HL-60 (cell line): Measurements from ENCODE around the gene TBC1D1.

Source experiments
- DNase-seq, 2 experiments: peaks; one replicate each; pipeline ENCODE4 v3.0.0-alpha.2; 2010 to 2020; ENCODE audit warnings: low read depth in 1 of 2, low spot score in 1 of 2
- H3K27ac ChIP-seq: fragments of 250-450 bp; sonication (Bioruptor Pico); replicated peaks from 2 replicates; pipeline ENCODE4 v1.5.1; 2020; ENCODE audit warnings: mild to moderate bottlenecking, moderate library complexity
- H3K27me3 ChIP-seq: fragments of 250-450 bp; sonication (Bioruptor Pico); 2 replicates; pipeline ENCODE4 v1.5.1; 2021; ENCODE audit warnings: mild to moderate bottlenecking, moderate library complexity; ENCODE audit not compliant: insufficient read depth, poor library complexity, severe bottlenecking
- H3K4me3 ChIP-seq: replicated peaks from 2 replicates; pipeline ENCODE4 v1.5.1; 2011; ENCODE audit warnings: mild to moderate bottlenecking, control low read depth, low read length; ENCODE audit not compliant: insufficient read depth
- CTCF ChIP-seq: IDR thresholded peaks from one replicate; pipeline ENCODE4 v1.5.1; 2011; ENCODE audit warnings: low read length, control low read depth, inconsistent platforms; ENCODE audit not compliant: insufficient read depth
- GABPA ChIP-seq: IDR thresholded peaks from 2 replicates; pipeline ENCODE4 v1.6.1; 2012; ENCODE audit warnings: low read depth
- POLR2AphosphoS5 ChIP-seq: IDR thresholded peaks from 2 replicates; pipeline ENCODE4 v1.6.1; 2012; ENCODE audit warnings: low read depth
- REST ChIP-seq: IDR thresholded peaks from 2 replicates; pipeline ENCODE4 v1.6.1; 2012; ENCODE audit warnings: low read depth; ENCODE audit not compliant: insufficient replicate concordance
- SPI1 ChIP-seq: IDR thresholded peaks from 2 replicates; pipeline ENCODE4 v1.6.1; 2012; ENCODE audit warnings: low read depth, mild to moderate bottlenecking, borderline replicate concordance

Gene TBC1D1

GRCh38 chr4:38151873-38152272 is 261.0 kb downstream of the TBC1D1 start:
- TF ChIP-seq GABPA (no peak), REST (no peak), CTCF (no peak), SPI1 (no peak), POLR2AphosphoS5 (no peak)
- H3K27me3 ChIP-seq: no peaks in the 10 kb centered on the region
- no peak overlapping the region for H3K27ac ChIP-seq
- DNase-seq: no peak
- no peak overlapping the region for H3K4me3 ChIP-seq

GRCh38 chr4:38152305-38152704 is 261.4 kb downstream of the TBC1D1 start:
- TF ChIP-seq CTCF (no peak), SPI1 (no peak), REST (no peak), POLR2AphosphoS5 (no peak), GABPA (no peak)
- no peak for DNase-seq
- Histone ChIP-seq H3K27me3 (no peaks in the 10 kb centered on the region), H3K27ac (no peak overlapping the region), H3K4me3 (no peak overlapping the region)

GRCh38 chr4:38152721-38153386 is 262.0 kb downstream of the TBC1D1 start:
- no peak for DNase-seq
- Histone ChIP-seq H3K27ac (no peak overlapping the region), H3K4me3 (no peak overlapping the region), H3K27me3 (no peaks in the 10 kb centered on the region)
- TF ChIP-seq REST (no peak), CTCF (no peak), GABPA (no peak), POLR2AphosphoS5 (no peak), SPI1 (no peak)
